Measurements from ENCODE around the gene NTM.

Gene NTM

DNA sequence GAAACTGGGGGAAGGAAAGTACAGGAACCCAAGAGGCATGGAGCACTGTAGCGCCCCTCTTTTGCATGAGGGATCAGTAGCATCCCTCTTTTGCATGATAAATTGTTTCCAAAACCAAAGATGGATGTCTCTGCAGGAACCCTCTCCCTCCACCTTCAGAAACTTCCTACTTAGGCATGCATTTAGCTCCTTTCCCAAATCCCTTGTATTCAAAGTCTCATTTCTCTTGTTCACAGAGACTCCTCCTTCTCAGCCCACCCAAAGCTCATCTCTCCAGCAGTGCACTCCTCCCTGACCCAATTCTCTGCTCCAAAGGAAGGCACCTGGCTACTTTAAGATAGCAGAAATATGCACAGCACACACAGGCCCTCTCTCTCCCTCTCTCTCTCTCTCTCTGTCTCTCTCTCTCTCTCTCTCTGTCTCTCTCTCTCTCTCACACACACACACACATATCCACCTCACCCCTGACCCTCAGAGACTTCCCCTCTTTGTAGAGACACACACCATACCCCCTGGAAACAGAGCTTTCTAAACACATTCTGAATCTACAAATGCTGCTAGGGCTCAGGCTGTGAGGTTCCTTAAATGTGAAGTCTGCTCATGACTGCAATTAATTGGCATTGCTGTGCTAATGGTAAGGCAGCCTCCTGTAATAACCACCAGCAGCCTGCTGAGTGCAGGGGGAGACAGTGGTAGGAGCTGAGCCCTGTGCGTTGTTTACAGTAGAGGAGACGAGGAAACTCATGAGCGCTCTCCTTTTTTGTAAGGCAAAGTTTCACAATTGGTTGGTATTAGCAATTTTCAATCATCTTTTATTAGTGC lies 519.6 kb downstream of the NTM start:
- CTCF ChIA-PET = no interaction called here

DNA sequence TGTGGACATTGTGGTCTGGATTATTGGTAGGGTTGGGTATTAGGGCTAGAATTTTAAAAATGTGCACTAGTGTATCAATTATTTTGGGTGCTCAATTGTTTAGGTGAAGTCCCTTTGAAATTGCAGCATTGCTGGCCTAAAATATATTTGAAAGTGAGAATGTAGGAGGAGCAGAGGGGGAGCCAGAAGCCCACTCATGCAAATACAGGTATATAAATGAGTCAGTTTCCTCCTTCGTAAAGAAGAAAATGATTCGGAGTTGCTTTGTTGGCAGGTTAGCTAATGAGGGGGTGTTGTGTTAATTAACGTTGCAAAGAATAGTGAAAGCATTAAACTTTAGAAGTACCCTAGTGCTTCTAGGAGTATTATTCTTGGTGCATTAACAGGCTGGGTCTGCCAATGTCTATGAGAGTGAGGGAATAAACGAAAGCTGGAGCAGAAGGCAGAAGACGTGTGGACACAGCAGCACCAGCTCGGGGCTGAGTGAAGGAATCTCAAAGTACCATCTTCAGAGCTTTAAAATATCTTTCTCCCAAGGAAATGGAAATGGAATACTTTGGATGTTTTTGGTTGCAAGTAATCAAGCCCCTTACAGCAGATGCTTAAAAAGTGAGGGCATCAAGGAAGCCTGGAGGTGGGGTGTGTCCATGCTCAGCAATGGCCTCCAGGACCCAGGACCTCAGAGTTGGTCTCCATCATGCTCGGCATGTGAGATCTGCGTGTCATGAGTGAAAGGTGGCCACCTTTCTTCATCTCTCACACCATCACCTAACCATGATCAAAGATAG lies 522.9 kb downstream of the NTM start:
- CTCF ChIA-PET = interaction anchor here (0.8 to 1.2 kb wide), 3 partner anchors 8 to 17 kb away, joined by 3 to 4 read pairs (median 4); no protein-coding TSS in a partner anchor
- Histone ChIP-seq H3K27ac (ENCODE audit: extremely low read depth, low read depth, low read length) (no peak overlapping the region), H3K9me3 (ENCODE audit: control insufficient read depth, insufficient read depth, low read depth, low read length) (no peaks in the 10 kb centered on the region), H3K4me1 (ENCODE audit: control insufficient read depth, insufficient read depth, low read length) (peaks cover 4% of the 10 kb centered on the region; the same call in 1 of the 2 replicates), H3K4me3 (ENCODE audit: low read depth, low read length) (no peak overlapping the region), H3K36me3 (ENCODE audit: control insufficient read depth in 2 of 2, insufficient read depth in 1 of 2, low read length in 2 of 2) (no peaks in the 10 kb centered on the region)
- TF ChIP-seq ZSCAN30 (tag by site-specific recombination; IDR thresholded peaks at IDR 0.05) (no peak), ZNF707 (tag by site-specific recombination; IDR thresholded peaks at IDR 0.05) (no peak)
- TF ChIP-seq, protein P1, sequence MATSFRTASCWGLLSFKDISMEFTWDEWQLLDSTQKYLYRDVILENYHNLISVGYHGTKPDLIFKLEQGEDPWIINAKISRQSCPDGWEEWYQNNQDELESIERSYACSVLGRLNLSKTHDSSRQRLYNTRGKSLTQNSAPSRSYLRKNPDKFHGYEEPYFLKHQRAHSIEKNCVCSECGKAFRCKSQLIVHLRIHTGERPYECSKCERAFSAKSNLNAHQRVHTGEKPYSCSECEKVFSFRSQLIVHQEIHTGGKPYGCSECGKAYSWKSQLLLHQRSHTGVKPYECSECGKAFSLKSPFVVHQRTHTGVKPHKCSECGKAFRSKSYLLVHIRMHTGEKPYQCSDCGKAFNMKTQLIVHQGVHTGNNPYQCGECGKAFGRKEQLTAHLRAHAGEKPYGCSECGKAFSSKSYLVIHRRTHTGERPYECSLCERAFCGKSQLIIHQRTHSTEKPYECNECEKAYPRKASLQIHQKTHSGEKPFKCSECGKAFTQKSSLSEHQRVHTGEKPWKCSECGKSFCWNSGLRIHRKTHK (tag by site-specific recombination; IDR thresholded peaks at IDR 0.05) = no peak
- POLR2A ChIA-PET = no interaction called here

More for the DNA sequence above, 519.6 kb downstream of the NTM start:
- TF ChIP-seq ZNF596 (tag by site-specific recombination; IDR thresholded peaks at IDR 0.05) (peak; percentile 84), ZNF416 (tag by site-specific recombination; IDR thresholded peaks at IDR 0.05) (no peak)
- H3K9me3 ChIP-seq (ENCODE audit: control insufficient read depth, insufficient read depth, low read depth, low read length) = no peaks in the 10 kb centered on the region
- H3K4me3 ChIP-seq (ENCODE audit: low read depth, low read length) = no peak overlapping the region
- peaks cover 4% of the 10 kb centered on the region; the same call in 1 of the 2 replicates for H3K4me1 ChIP-seq (ENCODE audit: control insufficient read depth, insufficient read depth, low read length)
- POLR2A ChIA-PET = no interaction called here
- no peaks in the 10 kb centered on the region for H3K36me3 ChIP-seq (ENCODE audit: control insufficient read depth in 2 of 2, insufficient read depth in 1 of 2, low read length in 2 of 2)
- peak overlapping the region; percentile 33; the same call in 1 of the 2 replicates for H3K27ac ChIP-seq (ENCODE audit: extremely low read depth, low read depth, low read length)

DNA sequence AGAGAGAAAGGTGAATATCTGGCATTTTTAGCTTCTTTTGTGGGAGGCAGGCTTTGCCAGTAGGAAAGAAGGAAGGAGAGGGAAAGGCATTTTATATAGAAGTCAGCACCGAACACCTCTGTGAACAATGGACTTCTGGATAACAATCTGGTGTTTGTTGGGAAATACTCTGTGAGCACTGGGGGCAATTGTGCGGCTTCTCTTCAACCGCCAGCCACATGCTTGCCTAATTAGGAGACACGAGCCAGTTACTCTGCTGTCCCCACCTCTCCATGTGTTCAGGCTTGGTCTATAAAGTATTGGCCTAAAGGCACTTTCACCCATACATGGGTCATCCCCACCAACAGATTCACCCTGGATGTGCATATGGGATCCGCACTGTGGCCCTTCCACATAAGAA lies 523.6 kb downstream of the NTM start:
- TF ChIP-seq, protein P1 (tag by site-specific recombination; IDR thresholded peaks at IDR 0.05) = no peak
- TF ChIP-seq ZSCAN23 (tag by site-specific recombination; IDR thresholded peaks at IDR 0.05) = no peak
- TF ChIP-seq ZNF184 (tag by site-specific recombination; IDR thresholded peaks at IDR 0.05) = no peak
- no peak for TF ChIP-seq ZNF426 (tag by site-specific recombination; IDR thresholded peaks at IDR 0.05)
- TF ChIP-seq KLF1 (tag by site-specific recombination; IDR thresholded peaks at IDR 0.05) = no peak
- CTCF ChIA-PET = interaction anchor here (1.2 kb wide), 2 partner anchors 17 to 23 kb away, joined by 4 read pairs; no protein-coding TSS in a partner anchor
- H3K36me3 ChIP-seq (ENCODE audit: control insufficient read depth in 2 of 2, insufficient read depth in 1 of 2, low read length in 2 of 2) = no peaks in the 10 kb centered on the region
- H3K27ac ChIP-seq (ENCODE audit: extremely low read depth, low read depth, low read length) = no peak overlapping the region
- H3K4me3 ChIP-seq (ENCODE audit: low read depth, low read length) = no peak overlapping the region
- POLR2A ChIA-PET = no interaction called here
- no peaks in the 10 kb centered on the region for H3K9me3 ChIP-seq (ENCODE audit: control insufficient read depth, insufficient read depth, low read depth, low read length)
- peaks cover 4% of the 10 kb centered on the region; the same call in 1 of the 2 replicates for H3K4me1 ChIP-seq (ENCODE audit: control insufficient read depth, insufficient read depth, low read length)

DNA sequence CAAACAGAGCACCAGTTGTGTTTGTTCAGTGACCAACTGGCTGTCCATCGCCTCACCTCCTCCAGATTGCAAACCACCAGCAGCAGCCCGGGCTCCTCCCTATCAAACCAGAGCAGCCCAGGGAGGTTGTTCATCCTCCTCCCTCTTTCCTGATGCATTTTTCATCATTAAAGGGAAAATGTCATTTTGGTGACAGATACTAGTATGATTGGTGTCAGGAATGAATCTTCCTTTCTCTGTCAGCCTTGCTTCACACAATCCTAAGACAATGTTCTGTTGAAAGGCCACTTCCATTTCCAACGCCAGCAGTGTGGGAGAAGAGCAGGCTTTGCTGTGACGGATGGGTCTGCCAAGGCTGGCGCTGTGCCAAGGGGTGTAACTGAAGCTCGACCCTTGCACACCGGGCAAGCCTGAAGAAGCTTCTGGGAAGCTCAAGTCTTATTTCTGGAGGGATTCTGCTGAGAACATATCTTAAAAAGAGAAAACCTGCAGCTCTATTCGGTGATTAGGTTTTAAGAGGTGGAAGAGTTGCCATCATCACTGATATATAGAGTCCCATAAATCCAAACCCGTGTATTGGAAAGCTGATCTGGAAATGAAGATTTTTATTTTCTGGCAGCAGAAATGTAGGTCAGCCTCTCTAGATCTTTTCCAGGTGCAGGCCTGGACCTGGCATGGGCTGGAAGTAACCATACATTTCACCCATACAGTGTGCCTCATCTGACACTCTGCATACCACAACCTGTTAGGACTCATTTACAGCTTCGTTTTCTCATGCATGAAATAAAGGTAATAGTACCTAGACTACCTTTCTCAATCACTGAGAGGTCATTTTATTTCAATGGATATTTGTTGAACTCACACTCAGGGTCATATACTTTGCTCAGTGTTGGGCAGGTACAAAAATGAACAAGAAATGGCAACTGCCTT lies 524.5 kb downstream of the NTM start:
- H3K27ac ChIP-seq (ENCODE audit: extremely low read depth, low read depth, low read length) = no peak overlapping the region
- CTCF ChIA-PET = interaction anchor here (0.5 to 1.2 kb wide), 5 partner anchors 16 to 1044 kb away, joined by 3 to 4 read pairs (median 4); no protein-coding TSS in a partner anchor
- TF ChIP-seq ZNF792 (tag by site-specific recombination; IDR thresholded peaks at IDR 0.05) (no peak), SCRT1 (tag by site-specific recombination; IDR thresholded peaks at IDR 0.05; ENCODE audit: borderline replicate concordance) (no peak), GLI4 (tag by site-specific recombination; IDR thresholded peaks at IDR 0.05) (no peak), ZNF311 (tag by site-specific recombination; IDR thresholded peaks at IDR 0.05; ENCODE audit: borderline replicate concordance) (no peak), BCL11B (tag by site-specific recombination; IDR thresholded peaks at IDR 0.05; ENCODE audit: low read depth) (no peak)

More for the DNA sequence above, 524.5 kb downstream of the NTM start:
- H3K36me3 ChIP-seq (ENCODE audit: control insufficient read depth in 2 of 2, insufficient read depth in 1 of 2, low read length in 2 of 2) = no peaks in the 10 kb centered on the region
- H3K9me3 ChIP-seq (ENCODE audit: control insufficient read depth, insufficient read depth, low read depth, low read length) = no peaks in the 10 kb centered on the region
- no peaks in the 10 kb centered on the region for H3K4me1 ChIP-seq (ENCODE audit: control insufficient read depth, insufficient read depth, low read length)
- H3K4me3 ChIP-seq (ENCODE audit: low read depth, low read length) = no peak overlapping the region
- POLR2A ChIA-PET = no interaction called here

All from HEK293 (cell line).